Retinal pigment epithelial cell (primary cell): ENCODE results near the gene IFI30.

ENCODE experiments used
- DNase-seq: peaks from one replicate; pipeline ENCODE4 v3.0.0-alpha.2; 2010; ENCODE audit warnings: low read depth
- H3K4me3 ChIP-seq: 2 replicates; pipeline ENCODE4 v1.5.1; 2011; ENCODE audit warnings: mild to moderate bottlenecking, low read length, control low read depth, moderate library complexity
- TF ChIP-seq, protein P1 (sequence below): conservative IDR thresholded peaks from 2 replicates; pipeline ENCODE4 v1.5.1; 2011; ENCODE audit warnings: low read depth, low read length, control low read depth, inconsistent platforms

IFI30 gene

DNA sequence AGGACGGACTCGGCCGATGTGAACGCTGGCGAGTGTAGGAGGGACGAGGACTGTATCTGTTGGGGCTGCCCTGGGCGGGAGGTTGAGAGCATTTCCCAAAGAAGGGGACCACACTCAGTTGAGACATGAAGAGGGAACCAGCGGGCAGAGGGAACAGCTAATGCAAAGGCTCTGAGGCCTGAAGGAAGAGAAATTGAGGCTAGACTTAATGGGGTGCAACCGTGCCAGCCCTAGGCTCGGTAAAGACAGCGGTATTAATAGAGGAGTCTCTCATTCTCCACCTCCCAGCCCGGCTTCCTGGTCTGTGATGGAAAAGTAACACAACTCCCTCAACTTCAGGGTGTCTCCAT, 20.5 kb downstream of the IFI30 start:
- DNase-seq = no peak
- H3K4me3 ChIP-seq = peak overlapping the region; percentile 85
- TF ChIP-seq, protein P1, sequence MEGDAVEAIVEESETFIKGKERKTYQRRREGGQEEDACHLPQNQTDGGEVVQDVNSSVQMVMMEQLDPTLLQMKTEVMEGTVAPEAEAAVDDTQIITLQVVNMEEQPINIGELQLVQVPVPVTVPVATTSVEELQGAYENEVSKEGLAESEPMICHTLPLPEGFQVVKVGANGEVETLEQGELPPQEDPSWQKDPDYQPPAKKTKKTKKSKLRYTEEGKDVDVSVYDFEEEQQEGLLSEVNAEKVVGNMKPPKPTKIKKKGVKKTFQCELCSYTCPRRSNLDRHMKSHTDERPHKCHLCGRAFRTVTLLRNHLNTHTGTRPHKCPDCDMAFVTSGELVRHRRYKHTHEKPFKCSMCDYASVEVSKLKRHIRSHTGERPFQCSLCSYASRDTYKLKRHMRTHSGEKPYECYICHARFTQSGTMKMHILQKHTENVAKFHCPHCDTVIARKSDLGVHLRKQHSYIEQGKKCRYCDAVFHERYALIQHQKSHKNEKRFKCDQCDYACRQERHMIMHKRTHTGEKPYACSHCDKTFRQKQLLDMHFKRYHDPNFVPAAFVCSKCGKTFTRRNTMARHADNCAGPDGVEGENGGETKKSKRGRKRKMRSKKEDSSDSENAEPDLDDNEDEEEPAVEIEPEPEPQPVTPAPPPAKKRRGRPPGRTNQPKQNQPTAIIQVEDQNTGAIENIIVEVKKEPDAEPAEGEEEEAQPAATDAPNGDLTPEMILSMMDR = no peak

DNA sequence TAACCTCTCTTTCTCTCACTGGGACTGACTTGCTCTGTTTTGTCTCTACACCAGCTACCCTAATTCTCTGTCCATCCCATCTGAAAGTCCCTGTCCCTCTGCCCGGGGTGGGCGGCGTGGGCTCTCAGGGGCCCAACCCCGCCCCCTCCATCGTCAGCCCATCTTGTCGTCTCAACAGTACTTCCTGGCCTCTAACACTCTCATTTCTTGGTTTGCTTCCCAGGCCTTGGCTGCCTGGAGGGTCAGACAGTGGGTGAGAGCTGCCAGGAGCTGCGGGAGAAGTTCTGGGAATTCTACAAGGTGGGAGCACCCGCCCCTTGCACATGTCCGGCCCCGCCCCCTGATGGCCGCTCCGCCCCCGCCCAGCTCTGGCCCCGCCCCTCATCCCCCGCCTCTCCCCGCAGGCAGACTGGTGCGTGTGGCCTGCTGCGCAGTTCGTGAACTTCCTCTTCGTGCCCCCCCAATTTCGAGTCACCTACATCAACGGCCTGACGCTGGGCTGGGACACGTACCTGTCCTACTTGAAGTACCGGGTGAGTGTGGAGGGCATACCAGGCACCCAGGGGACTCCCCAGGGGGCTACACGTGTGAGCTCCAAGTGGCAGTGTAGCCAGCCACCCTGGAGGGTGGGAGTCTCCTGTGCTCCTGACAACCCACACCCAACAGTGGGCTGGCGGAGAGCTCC, 21.1 kb downstream of the IFI30 start:
- TF ChIP-seq, protein P1 = no peak
- DNase-seq = no peak
- H3K4me3 ChIP-seq = no peak overlapping the region

DNA sequence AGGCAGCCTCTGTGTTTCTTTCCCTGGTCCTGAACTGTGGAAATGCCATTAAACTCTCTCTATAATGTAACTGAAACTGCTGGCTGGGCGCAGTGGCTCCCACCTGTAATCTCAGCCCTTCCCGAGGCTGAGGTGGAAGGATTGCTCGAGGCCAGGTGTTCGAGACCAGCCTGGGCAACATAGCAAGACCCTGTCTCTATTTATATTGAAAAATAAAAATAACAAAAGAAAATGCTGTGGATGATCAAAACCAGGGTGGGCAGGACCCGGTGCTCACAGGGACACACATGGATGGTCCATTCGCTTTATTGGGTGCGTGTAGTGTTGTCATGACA, 22.9 kb downstream of the IFI30 start:
- TF ChIP-seq, protein P1 = no peak

DNA sequence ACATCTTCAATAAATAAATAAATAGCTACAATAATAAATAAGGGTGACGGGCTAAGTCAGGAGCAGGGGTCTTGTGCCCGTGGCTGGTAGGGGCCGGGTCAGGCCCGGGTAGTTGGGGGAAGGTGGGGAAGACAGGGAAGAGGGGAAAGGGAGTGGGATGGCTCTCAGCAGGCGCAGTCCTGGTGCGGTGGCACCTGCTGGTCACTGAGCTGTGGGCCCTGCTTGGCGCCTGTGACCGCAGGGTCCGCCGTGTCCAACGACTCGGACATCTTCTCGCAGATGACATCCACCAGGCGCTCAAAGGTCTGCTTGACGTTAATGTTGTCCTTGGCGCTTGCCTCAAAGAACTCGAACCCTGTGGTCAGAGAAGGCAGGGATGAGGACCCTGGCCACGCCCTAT, 23.7 kb downstream of the IFI30 start:
- no peak overlapping the region for H3K4me3 ChIP-seq
- DNase-seq = no peak
- TF ChIP-seq, protein P1 = no peak

More for the DNA sequence above, 22.9 kb downstream of the IFI30 start:
- DNase-seq = no peak
- no peak overlapping the region for H3K4me3 ChIP-seq

DNA sequence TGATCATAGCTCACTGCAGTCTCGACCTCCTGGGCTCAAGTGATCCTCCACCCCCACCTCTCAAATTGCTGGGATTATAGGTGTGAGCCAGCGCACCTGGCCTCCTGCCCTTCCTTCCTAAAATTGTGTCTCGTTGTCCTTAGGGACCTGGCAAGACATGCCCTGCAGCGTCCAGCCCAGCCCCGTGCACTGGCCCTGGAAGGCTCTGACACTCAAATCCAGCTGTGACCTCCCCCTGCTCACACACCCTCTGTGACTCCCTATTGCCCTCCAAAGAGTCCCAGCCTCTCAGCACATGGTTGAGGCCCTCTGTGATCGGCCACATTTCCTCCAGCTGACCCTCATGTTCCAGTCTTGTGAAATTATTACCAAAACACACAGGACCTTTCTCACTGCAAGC, 24.3 kb downstream of the IFI30 start:
- DNase-seq = no peak
- no peak overlapping the region for H3K4me3 ChIP-seq
- TF ChIP-seq, protein P1 = no peak

DNA sequence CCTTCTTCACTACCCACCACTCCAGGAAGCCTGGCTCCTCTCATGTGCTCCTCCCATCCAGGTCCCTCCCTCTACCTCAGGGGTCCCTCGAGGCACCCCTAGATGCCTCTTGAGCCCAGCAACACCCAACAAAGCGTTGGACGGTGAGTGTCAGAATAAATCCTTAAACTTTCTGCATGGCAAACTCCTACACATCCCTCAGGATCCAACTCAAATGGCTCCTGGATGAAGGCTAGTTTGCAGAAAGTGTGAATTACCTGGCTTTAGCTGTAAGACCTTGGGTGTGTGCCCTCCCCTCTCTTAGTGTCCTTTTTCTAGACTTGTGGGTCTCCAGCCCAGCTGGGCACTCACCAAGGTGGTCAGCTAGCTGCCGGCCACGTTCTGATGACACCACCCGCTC, 24.8 kb downstream of the IFI30 start:
- TF ChIP-seq, protein P1 = no peak
- no peak overlapping the region for H3K4me3 ChIP-seq
- no peak for DNase-seq

DNA sequence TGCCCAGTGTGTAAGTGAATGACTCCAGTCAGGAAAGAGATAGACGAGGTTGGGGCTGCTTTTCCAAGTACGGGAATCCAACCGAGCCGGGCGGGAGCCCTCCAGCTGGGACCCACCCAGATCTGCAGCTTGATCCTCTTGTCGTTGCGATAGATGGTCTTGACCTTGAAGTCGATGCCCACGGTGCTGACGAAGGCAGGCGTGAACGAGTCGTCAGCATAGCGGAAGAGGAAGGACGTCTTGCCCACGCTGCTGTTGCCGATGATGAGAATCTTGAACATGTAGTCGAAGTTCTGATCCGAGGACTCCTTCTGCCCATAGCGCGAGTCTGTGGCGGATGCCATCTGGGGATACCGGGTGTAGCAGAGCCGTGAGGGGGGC, 28.8 kb downstream of the IFI30 start:
- no peak for DNase-seq
- H3K4me3 ChIP-seq = no peak overlapping the region
- TF ChIP-seq, protein P1 = no peak
